Muscle layer of colon (tissue), 2 donors: ENCODE data around the gene KDM2A.
"Not testable (repeated sequence)": the region's sequence is repeated elsewhere in the genome, so short reads cannot be mapped to it uniquely, and the experiment has no call there.

Source experiments
- H3K27ac ChIP-seq: one replicate; pipeline ENCODE4 v1.7.0; 2013; ENCODE audit warnings: low read depth, mild to moderate bottlenecking, low read length, moderate library complexity
- H3K27me3 ChIP-seq, 2 donors: one replicate each; pipeline ENCODE4 v1.7.0; 2013; ENCODE audit warnings: low read length in 2 of 2, mild to moderate bottlenecking in 2 of 2; ENCODE audit not compliant: insufficient read depth in 2 of 2, control insufficient read depth in 1 of 2
- H3K36me3 ChIP-seq: one replicate; pipeline ENCODE4 v1.7.0; 2013; ENCODE audit warnings: mild to moderate bottlenecking, low read length; ENCODE audit not compliant: insufficient read depth
- H3K4me1 ChIP-seq: one replicate; pipeline ENCODE4 v1.7.0; 2013; ENCODE audit warnings: mild to moderate bottlenecking, low read length; ENCODE audit not compliant: insufficient read depth
- H3K4me3 ChIP-seq, 2 donors: one replicate each; pipeline ENCODE4 v1.7.0; 2013; ENCODE audit warnings: low read length in 2 of 2, low read depth in 1 of 2, mild to moderate bottlenecking in 1 of 2, moderate library complexity in 1 of 2
- H3K9ac ChIP-seq: one replicate; pipeline ENCODE4 v1.7.0; 2013; ENCODE audit warnings: low read length
- H3K9me3 ChIP-seq: one replicate; pipeline ENCODE4 v1.7.0; 2013; ENCODE audit warnings: mild to moderate bottlenecking, low read length
- donor health status: abdominal sarcoma.
- donor health status: Adenocarcinoma of cecum.

KDM2A gene

GRCh38 chr11:67119585-67120391 lies 725 bp downstream of the KDM2A start:
- H3K4me1 ChIP-seq, result peaks cover 33% of the 10 kb centered on the region
- no peaks in the 10 kb centered on the region for H3K27me3 ChIP-seq
- H3K9me3 ChIP-seq, result no peaks in the 10 kb centered on the region
- H3K27ac ChIP-seq, result peak overlapping the region; percentile 83
- H3K4me3 ChIP-seq, result peak overlapping the region; percentile 51 to 94
- H3K9ac ChIP-seq, result peak overlapping the region; percentile 87
- no peaks in the 10 kb centered on the region for H3K36me3 ChIP-seq

GRCh38 chr11:67120456-67120855 lies 1.4 kb downstream of the KDM2A start:
- peak overlapping the region; percentile 87 for H3K9ac ChIP-seq
- H3K9me3 ChIP-seq, result no peaks in the 10 kb centered on the region
- H3K36me3 ChIP-seq, result no peaks in the 10 kb centered on the region
- H3K27ac ChIP-seq, result peak overlapping the region; percentile 83
- peaks cover 33% of the 10 kb centered on the region for H3K4me1 ChIP-seq
- peak overlapping the region; percentile 51 to 94 for H3K4me3 ChIP-seq
- H3K27me3 ChIP-seq, result no peaks in the 10 kb centered on the region

DNA sequence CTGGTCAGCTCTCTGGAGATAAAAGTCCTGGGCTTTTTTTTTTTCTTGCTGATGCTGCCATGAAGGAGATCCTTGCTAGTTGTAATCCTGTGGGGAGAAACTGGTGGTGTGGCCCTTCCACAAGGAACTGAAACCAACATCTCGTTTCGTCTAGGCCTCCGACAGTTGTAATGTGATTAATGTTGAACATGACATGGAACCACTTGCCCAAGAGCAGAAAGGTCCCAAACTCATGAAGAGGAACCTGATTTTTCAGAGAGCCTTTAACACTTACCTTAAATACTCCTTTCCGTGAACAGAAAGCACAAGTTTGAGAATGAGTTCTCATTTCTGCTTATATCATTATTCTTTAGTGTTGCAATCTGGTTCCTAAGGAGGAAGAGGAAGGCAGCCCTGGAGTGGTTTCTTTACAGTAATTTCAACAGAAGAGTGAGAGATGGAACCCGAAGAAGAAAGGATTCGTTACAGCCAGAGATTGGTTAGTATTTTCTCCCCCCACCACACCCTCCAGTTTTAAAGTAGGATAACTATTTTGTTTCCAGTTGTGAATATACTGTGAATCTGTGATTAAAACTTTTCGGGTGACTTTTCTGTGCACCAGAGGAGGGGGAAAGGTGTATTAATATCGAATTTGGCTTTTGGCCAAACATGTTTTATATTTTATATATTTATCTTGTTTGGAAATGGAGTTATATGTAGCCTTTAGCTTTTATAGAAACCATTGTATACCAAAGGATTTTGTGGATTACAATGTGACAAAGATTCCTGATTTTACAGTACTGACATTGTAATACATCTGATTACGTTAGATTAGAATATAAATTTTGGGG lies 2.0 kb downstream of the KDM2A start:
- H3K4me1 ChIP-seq, result peaks cover 33% of the 10 kb centered on the region
- no peaks in the 10 kb centered on the region for H3K27me3 ChIP-seq
- peak overlapping the region; percentile 83 for H3K27ac ChIP-seq
- H3K9ac ChIP-seq, result peak overlapping the region; percentile 87
- H3K9me3 ChIP-seq, result no peaks in the 10 kb centered on the region
- no peaks in the 10 kb centered on the region for H3K36me3 ChIP-seq
- peak overlapping the region; percentile 51 to 94 for H3K4me3 ChIP-seq

GRCh38 chr11:67123801-67124200 lies 4.7 kb downstream of the KDM2A start:
- not testable (repeated sequence) for H3K36me3 ChIP-seq, H3K9ac ChIP-seq, H3K4me3 ChIP-seq, H3K9me3 ChIP-seq, H3K27ac ChIP-seq, H3K27me3 ChIP-seq
- peaks cover 27% of the 10 kb centered on the region for H3K4me1 ChIP-seq

DNA sequence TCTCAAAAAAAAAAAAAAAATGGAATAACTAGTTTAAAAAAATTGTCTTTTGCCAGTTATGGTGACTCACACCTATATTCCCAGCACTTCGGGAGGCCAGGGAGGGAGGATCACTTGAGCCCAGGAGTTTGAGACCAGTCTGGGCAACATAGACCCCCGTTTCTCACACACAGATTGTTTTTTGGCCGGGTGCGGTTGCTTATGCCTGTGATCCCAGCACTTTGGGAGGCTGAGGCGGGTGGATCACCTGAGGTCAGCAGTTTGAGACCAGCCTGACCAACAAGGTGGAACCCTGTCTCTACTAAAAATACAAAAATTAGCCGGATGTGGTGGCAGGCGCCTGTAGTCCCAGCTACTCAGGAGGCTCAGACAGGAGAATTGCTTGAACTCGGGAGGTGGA lies 7.2 kb downstream of the KDM2A start:
- not testable (repeated sequence) for H3K4me3 ChIP-seq, H3K9ac ChIP-seq, H3K27me3 ChIP-seq, H3K27ac ChIP-seq, H3K36me3 ChIP-seq, H3K9me3 ChIP-seq
- peaks cover 29% of the 10 kb centered on the region for H3K4me1 ChIP-seq

- peaks cover 21% of the 10 kb centered on the region for H3K4me1 ChIP-seq
- no peaks in the 10 kb centered on the region for H3K27me3 ChIP-seq
- H3K9ac ChIP-seq, result no peak overlapping the region
- H3K4me3 ChIP-seq, result no peak overlapping the region
- no peak overlapping the region for H3K27ac ChIP-seq
- H3K36me3 ChIP-seq, result peaks cover 11% of the 10 kb centered on the region
- H3K9me3 ChIP-seq, result no peaks in the 10 kb centered on the region
These were observed 7.9 kb downstream of the KDM2A start for GRCh38 chr11:67126986-67127385.

DNA sequence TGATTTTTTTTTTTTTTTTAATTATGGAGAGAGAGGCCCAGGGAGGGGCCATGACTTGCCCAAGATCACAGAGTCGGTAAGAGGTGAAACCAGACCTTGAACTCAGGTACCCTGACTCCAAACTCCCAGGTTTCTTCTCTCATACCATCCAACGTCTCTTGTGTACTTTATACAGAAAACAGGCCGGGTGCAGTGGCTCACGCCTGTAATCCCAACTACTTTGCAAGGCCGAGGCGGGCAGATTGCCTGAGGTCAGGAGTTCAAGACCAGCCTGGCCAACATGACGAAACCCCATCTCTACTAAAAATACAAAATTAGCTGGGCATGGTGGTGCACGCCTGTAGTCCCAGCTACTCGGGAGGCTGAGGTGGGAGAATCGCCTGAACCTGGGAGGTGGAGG lies 11.8 kb downstream of the KDM2A start:
- H3K9me3 ChIP-seq, H3K4me1 ChIP-seq, H3K9ac ChIP-seq, H3K4me3 ChIP-seq, H3K27ac ChIP-seq, H3K27me3 ChIP-seq: not testable (repeated sequence)
- H3K36me3 ChIP-seq, result peaks cover 40% of the 10 kb centered on the region

DNA sequence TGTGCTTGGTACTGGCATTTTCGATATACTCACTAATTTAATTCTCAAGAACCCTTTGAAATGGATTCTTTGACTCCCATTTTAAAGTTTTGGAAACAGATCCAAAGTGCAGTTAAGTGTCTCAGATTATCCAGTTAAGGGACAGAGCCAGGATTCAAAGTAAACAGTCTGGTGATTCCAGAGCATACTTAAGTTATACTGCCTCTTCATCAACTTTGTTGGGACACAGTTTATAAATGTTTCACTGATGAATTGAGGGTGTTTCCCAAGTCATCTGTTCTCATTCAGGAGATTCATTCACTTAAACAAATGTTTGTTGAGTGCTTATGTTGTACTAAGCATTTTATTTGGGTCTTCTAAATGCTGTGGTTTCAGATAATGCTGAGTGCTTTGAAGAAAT lies 17.1 kb downstream of the KDM2A start:
- peaks cover 17% of the 10 kb centered on the region for H3K4me1 ChIP-seq
- no peaks in the 10 kb centered on the region for H3K27me3 ChIP-seq
- no peak overlapping the region for H3K4me3 ChIP-seq
- no peak overlapping the region for H3K27ac ChIP-seq
- H3K9me3 ChIP-seq, result no peaks in the 10 kb centered on the region
- peaks cover 66% of the 10 kb centered on the region for H3K36me3 ChIP-seq
- H3K9ac ChIP-seq, result no peak overlapping the region

GRCh38 chr11:67138922-67139321 lies 19.9 kb downstream of the KDM2A start:
- Histone ChIP-seq H3K4me1 (peaks cover 17% of the 10 kb centered on the region), H3K4me3 (no peak overlapping the region), H3K9me3 (no peaks in the 10 kb centered on the region), H3K36me3 (peaks cover 48% of the 10 kb centered on the region), H3K27me3 (no peaks in the 10 kb centered on the region), H3K27ac (no peak overlapping the region), H3K9ac (no peak overlapping the region)

DNA sequence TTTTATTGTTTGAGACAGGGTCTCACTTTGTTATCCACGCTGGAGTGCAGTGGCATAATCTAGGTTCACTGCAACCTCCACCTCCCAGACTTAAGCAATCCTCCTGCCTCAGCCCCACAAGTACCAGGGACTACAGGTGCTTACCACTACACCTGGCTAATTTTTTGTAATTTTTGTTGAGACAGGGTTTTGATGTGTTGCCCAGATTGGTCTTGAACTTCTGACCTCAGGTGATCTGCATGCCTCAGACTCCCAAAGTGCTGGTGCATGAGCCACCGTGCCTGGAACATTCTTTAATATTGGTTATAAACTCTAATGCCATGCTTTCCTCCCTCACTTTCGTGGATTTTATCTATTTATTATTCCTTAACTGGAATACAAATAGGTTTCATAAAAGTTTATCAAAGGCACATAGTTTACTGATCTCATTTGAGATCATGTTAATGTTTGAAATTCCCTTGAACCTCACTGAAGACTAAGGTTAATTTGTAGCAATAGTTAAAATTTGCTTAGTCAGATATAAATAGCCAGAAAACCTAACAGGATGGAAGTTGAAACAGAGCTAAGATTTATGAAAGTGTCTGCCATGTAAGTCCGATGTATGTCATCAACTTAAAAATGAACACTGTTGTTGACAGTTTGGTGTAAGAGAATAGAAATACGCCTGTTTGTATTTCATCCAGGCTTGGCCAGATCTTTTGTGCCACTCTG lies 27.6 kb downstream of the KDM2A start:
- H3K4me3 ChIP-seq, result no peak overlapping the region
- H3K4me1 ChIP-seq, result no peaks in the 10 kb centered on the region
- H3K36me3 ChIP-seq, result peaks cover 17% of the 10 kb centered on the region
- no peaks in the 10 kb centered on the region for H3K9me3 ChIP-seq
- H3K27ac ChIP-seq, result no peak overlapping the region
- H3K9ac ChIP-seq, result no peak overlapping the region
- no peaks in the 10 kb centered on the region for H3K27me3 ChIP-seq

DNA sequence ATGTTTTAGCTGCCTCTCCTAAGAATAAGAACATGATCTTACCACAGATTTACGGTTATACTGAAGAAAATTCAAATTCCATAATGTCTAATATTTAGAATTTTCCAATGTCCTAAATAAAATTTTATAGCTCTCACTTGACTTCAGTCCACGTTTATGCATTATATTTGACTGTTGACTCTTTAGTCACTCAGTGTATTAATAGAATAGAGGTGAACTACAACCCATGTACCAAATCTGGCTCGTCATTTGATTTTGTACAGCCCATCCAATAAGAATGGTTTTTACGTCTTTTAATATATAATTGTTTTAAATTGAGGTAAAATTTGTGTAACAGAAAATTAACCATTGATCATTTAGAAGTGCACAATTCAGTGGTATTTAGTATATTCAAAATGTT lies 34.9 kb downstream of the KDM2A start:
- no peak overlapping the region for H3K27ac ChIP-seq
- no peaks in the 10 kb centered on the region for H3K9me3 ChIP-seq
- H3K27me3 ChIP-seq, result no peaks in the 10 kb centered on the region
- peaks cover 7% of the 10 kb centered on the region for H3K4me1 ChIP-seq
- H3K36me3 ChIP-seq, result peaks cover 12% of the 10 kb centered on the region
- no peak overlapping the region for H3K9ac ChIP-seq
- H3K4me3 ChIP-seq, result no peak overlapping the region
